ENCODE results near the gene ADARB2.

DNA sequence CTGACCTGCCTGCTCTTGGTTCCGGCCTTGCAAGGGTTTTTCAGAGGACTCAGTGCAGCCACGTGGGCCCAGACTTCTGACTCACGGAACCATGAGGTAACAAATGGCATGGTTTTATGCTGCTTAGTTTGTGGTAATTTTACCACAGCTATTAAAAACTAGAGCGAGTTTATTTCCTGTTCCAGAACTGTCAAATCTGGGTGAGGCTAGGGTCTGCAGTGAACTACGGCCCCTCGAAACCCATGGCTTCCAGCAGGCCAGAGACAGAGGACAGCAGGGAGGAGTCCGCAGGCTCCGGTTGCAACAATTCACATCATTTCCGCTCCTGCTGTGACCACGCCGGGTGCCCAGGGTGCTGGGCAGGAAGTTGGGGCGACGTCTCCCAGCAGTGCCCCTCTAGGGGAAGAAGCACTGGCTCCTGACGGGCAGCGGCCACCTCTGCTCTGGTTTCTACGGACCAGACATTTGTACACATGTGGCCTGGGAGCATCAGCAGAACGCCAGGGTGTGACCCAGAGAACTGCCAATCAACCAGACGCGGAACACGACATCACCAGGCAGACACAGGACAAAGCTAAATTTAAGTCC, 74.8 kb downstream of the ADARB2 start:
- TF ChIP-seq CTCF (IDR thresholded peaks at IDR 0.05) (no peak), POLR2A (IDR thresholded peaks at IDR 0.05) (no peak), EP300 (IDR thresholded peaks at IDR 0.05) (no peak)
